Tibial nerve (tissue), 3 donors: ENCODE measurements around the gene AIG1.

Experiments used
- POLR2A ChIP-seq, 2 donors: fragments of 450-650 bp; IDR thresholded peaks; one replicate each; pipeline ENCODE4 v1.6.1; 2017; ENCODE audit warnings: antibody characterized with exemption in 2 of 2, mild to moderate bottlenecking in 2 of 2, moderate library complexity in 2 of 2
- TF ChIP-seq, protein P1 (sequence below), 5 experiments: fragments of 200-600 bp in 3 of 5; fragments of 450-650 bp in 2 of 5; sonication (generic) in 3 of 5; IDR thresholded peaks; one replicate each; pipeline ENCODE4 v1.5.1; 2016 to 2019; ENCODE audit warnings: antibody characterized with exemption in 5 of 5, mild to moderate bottlenecking in 3 of 5, moderate library complexity in 2 of 5

DNA sequence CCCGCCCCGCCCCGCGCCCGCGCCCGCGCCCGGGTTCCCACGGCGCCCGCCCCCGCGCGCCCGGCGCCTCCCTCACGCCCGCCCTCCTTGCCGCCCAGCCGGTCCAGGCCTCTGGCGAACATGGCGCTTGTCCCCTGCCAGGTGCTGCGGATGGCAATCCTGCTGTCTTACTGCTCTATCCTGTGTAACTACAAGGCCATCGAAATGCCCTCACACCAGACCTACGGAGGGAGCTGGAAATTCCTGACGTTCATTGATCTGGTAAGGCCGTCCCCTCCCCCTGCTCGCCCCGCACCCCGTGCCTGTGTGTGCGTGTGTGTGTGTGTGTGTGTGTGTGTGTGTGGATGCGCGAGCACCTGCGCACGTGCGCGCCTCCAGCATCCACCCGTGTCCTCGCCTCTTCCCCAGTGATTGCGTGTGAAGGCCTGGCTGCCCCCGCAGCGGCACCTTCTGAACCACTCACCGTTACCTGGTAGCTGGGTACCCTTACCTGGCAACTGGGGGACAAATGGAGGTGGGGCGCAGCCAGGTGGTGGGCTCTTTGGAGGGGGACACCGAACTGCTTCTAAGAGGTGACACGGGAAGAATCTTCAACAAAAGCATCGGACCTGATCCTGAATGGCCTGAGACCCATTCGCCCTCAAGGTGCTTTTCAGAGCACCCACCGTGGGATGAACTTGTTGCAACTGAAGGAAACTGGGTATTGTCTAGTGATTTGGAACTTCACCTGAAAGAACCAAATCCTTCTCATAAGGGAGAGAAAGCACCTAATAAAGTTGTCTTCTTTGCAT is at the start of gene AIG1:
- TF ChIP-seq, protein P1, sequence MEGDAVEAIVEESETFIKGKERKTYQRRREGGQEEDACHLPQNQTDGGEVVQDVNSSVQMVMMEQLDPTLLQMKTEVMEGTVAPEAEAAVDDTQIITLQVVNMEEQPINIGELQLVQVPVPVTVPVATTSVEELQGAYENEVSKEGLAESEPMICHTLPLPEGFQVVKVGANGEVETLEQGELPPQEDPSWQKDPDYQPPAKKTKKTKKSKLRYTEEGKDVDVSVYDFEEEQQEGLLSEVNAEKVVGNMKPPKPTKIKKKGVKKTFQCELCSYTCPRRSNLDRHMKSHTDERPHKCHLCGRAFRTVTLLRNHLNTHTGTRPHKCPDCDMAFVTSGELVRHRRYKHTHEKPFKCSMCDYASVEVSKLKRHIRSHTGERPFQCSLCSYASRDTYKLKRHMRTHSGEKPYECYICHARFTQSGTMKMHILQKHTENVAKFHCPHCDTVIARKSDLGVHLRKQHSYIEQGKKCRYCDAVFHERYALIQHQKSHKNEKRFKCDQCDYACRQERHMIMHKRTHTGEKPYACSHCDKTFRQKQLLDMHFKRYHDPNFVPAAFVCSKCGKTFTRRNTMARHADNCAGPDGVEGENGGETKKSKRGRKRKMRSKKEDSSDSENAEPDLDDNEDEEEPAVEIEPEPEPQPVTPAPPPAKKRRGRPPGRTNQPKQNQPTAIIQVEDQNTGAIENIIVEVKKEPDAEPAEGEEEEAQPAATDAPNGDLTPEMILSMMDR (IDR thresholded peaks at IDR 0.05), result no peak
- TF ChIP-seq POLR2A (IDR thresholded peaks at IDR 0.05), result no peak
